Activated CD4-positive, alpha-beta T cell treated with anti-CD3 and anti-CD28 coated beads, Interleukin-2, amount 10 ng/mL, durations not matched to agents 7 days and 5 days (primary cell): ENCODE data around the gene PLXDC1. TPM values are rescaled to one million over a fixed set of nuclear protein-coding genes. Genes with fewer than 3 reads are reported as not detected.
"Not testable (repeated sequence)": the region's sequence is repeated elsewhere in the genome, so short reads cannot be mapped to it uniquely, and the experiment has no call there.

ENCODE experiments used
- CTCF ChIA-PET: fragments of 350-600 bp; sonication (Branson Sonifier 250); formaldehyde crosslinking; loops from one replicate; lab custom pipeline; 2021; ENCODE audit warnings: antibody characterized with exemption; lab: Charles Lee
- POLR2A ChIA-PET: fragments of 350-600 bp; sonication (Branson Sonifier 250); formaldehyde crosslinking; loops from one replicate; lab custom pipeline; 2021; ENCODE audit warnings: antibody characterized with exemption; lab: Charles Lee
- DNase-seq: peaks from one replicate; pipeline ENCODE4 v3.0.0-alpha.2; 2020
- H3K27ac Mint-ChIP-seq: one replicate; pipeline ENCODE4 v1.8.0; 2021; ENCODE audit warnings: mild to moderate bottlenecking, moderate library complexity, mixed read lengths
- H3K27me3 Mint-ChIP-seq: one replicate; pipeline ENCODE4 v1.8.0; 2021; ENCODE audit warnings: mixed read lengths
- H3K36me3 Mint-ChIP-seq: one replicate; pipeline ENCODE4 v1.8.0; 2021; ENCODE audit warnings: low read depth, mixed read lengths
- H3K4me1 Mint-ChIP-seq: one replicate; pipeline ENCODE4 v1.8.0; 2021; ENCODE audit warnings: mixed read lengths
- H3K4me3 Mint-ChIP-seq: one replicate; pipeline ENCODE4 v1.8.0; 2021; ENCODE audit warnings: mild to moderate bottlenecking, moderate library complexity, mixed read lengths
- H3K9me3 Mint-ChIP-seq: one replicate; pipeline ENCODE4 v1.8.0; 2021; ENCODE audit warnings: mixed read lengths
- total RNA-seq, 2 experiments: library from RNA; stranded (reverse); gene quantifications; one replicate each; pipeline ENCODE4 v1.2.3, GENCODE V29; 2021

Gene PLXDC1
- total RNA-seq, 2 experiments from 2014 or later = 6.0 to 6.3 TPM

DNA sequence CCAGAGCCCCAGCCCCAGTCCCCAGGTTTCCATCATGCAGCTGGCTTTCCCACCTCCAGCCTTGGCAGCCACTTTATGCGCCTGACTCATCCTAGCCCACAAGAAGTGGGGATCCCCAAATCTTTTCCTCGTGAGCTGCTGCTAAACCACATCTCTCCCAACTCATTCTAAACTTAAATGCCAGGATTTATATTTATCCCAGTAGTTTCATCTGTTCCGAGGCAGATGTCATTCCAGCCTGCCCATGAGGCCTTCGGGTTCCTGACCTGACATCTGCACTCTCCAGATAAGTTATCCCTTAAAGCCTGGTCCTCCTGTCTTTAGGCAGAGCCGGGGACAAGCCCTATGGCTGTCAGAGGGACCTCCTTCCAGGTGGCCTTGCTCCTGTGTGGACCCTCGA, 16.6 kb downstream of the PLXDC1 start:
- Mint-ChIP-seq H3K27ac (no peak overlapping the region), H3K27me3 (no peaks in the 10 kb centered on the region), H3K4me1 (no peaks in the 10 kb centered on the region), H3K4me3 (no peak overlapping the region), H3K9me3 (no peaks in the 10 kb centered on the region), H3K36me3 (no peaks in the 10 kb centered on the region)
- ChIA-PET POLR2A (no interaction called here), CTCF (no interaction called here)
- no peak for DNase-seq

DNA sequence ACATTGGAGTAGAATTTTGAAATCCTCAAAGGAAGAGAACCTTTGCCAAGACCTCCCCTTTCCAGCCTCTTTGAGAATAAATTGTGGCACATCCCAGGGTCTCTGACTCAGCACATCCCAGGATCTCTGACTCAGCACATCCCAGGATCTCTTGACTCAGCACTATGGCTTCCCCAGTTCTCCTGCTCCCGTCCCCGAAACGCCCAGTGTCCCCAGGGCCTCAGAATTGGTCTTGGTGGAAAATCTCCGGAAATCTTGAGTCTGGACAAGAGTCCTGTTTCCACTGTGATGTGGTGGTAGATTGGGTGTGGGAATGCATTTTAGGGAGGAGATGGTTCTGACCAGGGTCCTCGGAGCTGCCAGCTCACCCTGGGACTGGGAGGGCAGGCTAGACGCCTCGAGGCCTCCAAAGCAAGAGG, 19.2 kb downstream of the PLXDC1 start:
- Mint-ChIP-seq H3K27me3 (no peaks in the 10 kb centered on the region), H3K4me1 (no peaks in the 10 kb centered on the region), H3K27ac (no peak overlapping the region), H3K36me3 (no peaks in the 10 kb centered on the region), H3K4me3 (no peak overlapping the region), H3K9me3 (no peaks in the 10 kb centered on the region)
- no peak for DNase-seq
- ChIA-PET POLR2A (no interaction called here), CTCF (no interaction called here)

DNA sequence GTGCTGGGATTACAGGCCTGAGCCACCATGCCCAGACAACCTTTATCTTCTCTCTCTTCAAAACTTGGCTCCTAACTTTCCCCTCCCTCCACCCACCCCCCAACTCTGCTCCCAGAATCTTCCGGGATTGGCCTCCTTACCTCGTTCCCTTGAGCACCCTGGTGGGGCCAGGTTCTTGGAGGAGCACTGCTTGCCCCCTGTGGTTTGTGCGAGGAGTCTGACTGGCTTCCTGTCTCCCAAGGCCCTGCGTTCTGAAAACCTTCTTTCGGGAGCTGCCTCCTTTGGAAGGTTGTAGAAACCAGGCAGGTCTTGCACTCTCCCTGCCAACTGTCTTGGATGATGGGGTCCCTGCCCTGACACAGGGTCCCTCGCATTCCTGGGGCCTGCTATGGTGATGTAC, 19.8 kb downstream of the PLXDC1 start:
- DNase-seq = no peak
- no peaks in the 10 kb centered on the region for H3K36me3 Mint-ChIP-seq

DNA sequence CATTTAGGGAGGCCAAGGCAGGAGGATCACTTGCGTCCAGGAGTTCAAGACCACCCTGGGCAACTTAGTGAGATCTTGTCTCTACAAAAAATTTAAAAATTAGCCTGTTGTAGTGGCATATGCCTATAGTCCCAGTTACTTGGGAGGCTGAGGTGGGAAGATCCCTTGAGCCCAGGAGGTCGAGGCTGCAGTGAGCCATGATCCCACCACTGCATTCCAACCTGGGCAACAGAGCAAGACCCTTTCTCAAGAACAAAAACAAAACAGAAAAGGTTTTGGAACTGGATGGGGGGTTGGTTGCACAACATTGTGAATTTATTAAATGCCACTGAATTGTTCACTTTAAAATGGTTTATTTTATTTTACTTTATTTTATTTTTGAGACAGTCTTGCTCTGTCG, 21.2 kb downstream of the PLXDC1 start:
- no peak for DNase-seq
- no peaks in the 10 kb centered on the region for H3K27me3 Mint-ChIP-seq
- H3K9me3 Mint-ChIP-seq = no peaks in the 10 kb centered on the region
- no peaks in the 10 kb centered on the region for H3K4me1 Mint-ChIP-seq
- no peak overlapping the region for H3K27ac Mint-ChIP-seq
- H3K4me3 Mint-ChIP-seq = no peak overlapping the region
- POLR2A ChIA-PET = no interaction called here
- CTCF ChIA-PET = no interaction called here
- H3K36me3 Mint-ChIP-seq = no peaks in the 10 kb centered on the region

More for the DNA sequence above, 19.8 kb downstream of the PLXDC1 start:
- Mint-ChIP-seq H3K4me3 (no peak overlapping the region), H3K9me3 (no peaks in the 10 kb centered on the region), H3K4me1 (no peaks in the 10 kb centered on the region), H3K27me3 (no peaks in the 10 kb centered on the region), H3K27ac (no peak overlapping the region)
- ChIA-PET CTCF (no interaction called here), POLR2A (no interaction called here)

DNA sequence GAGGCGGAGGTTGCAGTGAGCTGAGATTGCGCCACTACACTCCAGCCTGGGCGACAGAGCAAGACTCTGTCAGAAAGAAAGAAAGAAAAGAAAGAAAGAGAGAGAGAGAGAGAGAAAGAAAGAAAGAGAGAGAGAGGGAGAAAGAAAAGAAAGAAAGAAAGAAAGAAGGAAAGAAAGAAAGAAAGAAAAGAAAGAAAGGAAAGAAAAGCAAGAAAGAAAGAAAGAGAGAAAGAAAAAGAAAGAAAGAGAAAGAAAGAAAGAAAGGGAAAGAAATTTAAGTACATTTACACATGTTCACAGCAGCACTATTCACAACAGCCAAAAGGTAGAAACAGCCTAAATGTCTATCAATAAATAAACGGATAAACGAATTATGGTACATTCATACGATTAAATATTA, 21.9 kb downstream of the PLXDC1 start:
- H3K4me1 Mint-ChIP-seq, POLR2A ChIA-PET, H3K9me3 Mint-ChIP-seq, CTCF ChIA-PET, DNase-seq, H3K4me3 Mint-ChIP-seq, H3K27me3 Mint-ChIP-seq, H3K36me3 Mint-ChIP-seq, H3K27ac Mint-ChIP-seq: not testable (repeated sequence)

DNA sequence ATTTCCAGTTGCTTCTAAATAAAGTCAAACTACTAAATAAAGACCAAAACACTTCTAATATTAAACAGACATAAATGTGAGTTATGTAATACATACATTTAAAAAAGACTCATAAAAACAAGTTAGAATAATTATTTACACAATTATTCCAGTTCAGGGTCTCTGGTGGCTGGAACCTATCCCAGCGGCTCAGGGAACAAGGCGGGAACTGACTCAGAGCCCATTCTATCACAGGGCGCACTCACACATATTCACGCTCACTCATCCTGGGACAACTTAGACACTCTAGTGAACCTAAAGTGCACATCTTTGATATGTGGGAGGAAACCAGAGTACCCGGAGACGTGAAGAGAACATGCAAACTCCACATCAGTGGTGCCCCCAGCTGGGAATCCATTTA, 25.0 kb downstream of the PLXDC1 start:
- Mint-ChIP-seq H3K27me3 (no peaks in the 10 kb centered on the region), H3K4me1 (no peaks in the 10 kb centered on the region), H3K4me3 (no peak overlapping the region), H3K27ac (no peak overlapping the region), H3K9me3 (no peaks in the 10 kb centered on the region), H3K36me3 (no peaks in the 10 kb centered on the region)
- no peak for DNase-seq
- POLR2A ChIA-PET = no interaction called here
- CTCF ChIA-PET = no interaction called here

DNA sequence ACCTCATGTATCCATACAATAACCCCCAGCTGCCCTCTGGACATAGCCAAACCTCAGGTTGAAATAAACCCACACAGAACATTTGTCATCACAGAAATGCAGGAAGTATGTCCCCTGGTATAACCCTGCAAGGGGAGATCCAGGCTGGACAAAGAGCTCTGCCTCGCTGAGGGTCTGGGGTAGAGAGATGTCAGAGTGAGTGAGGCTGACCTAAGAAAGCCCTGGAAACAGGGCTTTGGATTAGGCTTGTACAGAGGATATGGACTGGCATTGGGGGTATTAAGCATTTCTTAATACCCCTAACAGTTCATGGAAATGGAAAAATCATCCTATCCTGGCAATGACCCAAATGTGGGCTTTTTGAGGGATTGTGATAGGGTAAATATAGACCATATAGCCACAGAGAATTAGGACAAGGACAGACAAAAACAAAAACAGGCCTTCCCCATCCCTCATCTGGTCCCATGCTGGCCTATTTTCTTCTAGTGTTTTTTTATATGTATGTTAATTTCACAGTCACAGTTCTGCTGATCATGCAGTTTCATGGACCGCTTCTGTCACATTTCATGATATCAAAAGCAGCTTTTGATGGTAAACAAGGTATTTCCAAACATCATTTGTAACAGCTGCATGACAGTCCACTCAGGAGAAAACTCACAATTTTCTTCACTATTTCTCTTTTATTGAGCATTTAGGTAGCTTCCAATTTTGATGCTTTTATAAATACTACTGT, 26.1 kb downstream of the PLXDC1 start:
- Mint-ChIP-seq H3K4me1 (no peaks in the 10 kb centered on the region), H3K9me3 (no peaks in the 10 kb centered on the region), H3K36me3 (no peaks in the 10 kb centered on the region), H3K27me3 (no peaks in the 10 kb centered on the region), H3K4me3 (no peak overlapping the region), H3K27ac (no peak overlapping the region)
- ChIA-PET CTCF (interaction anchor here (0.5 to 1.8 kb wide), 3 partner anchors 13 to 351 kb away, joined by 3 to 6 read pairs (median 4); no protein-coding TSS in a partner anchor), POLR2A (no interaction called here)
- DNase-seq = no peak

DNA sequence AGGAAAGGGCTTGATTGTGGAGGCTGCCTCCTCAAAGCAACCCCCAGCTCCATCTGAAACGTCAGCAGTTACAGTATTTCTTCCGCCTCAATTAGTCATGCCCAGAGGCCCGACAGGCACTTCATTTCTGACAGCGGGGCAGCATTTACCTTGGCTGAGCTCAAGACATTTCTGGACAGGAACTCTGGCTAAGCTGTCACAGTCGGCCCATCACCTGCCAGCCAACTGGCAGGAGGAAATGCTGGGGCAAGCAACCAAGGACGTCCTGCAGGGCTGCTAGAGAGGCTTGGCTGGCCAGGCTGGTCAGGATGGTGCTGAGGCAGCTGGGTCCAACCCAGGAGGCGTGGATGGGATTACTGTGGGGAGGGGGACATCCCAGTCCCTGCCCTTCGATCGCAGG, 27.8 kb downstream of the PLXDC1 start:
- no peak for DNase-seq
- no peaks in the 10 kb centered on the region for H3K4me1 Mint-ChIP-seq
- no peak overlapping the region for H3K4me3 Mint-ChIP-seq
- no peaks in the 10 kb centered on the region for H3K9me3 Mint-ChIP-seq
- H3K36me3 Mint-ChIP-seq = no peaks in the 10 kb centered on the region
- no peaks in the 10 kb centered on the region for H3K27me3 Mint-ChIP-seq
- ChIA-PET POLR2A (no interaction called here), CTCF (interaction anchor here (0.6 to 1.2 kb wide), 3 partner anchors 51 to 220 kb away, joined by 3 to 4 read pairs (median 3); no protein-coding TSS in a partner anchor)
- H3K27ac Mint-ChIP-seq = no peak overlapping the region

DNA sequence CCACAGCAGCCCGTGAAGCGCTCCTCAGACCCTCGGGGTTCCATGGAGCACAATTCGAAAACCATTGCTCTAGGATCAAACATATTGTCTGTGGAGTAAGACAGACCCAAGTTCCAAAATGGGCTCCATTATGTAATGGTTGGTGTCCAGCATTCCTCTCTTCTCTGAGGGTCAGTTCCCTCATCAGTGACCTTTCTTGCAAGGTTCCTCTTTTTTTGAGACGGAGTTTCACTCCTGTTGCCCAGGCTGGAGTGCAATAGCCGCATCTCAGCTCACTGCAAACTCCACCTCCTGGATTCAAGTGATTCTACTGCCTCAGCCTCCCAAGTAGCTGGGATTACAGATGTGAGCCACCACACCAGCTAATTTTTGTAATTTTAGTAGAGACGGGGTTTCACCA, 28.4 kb downstream of the PLXDC1 start:
- H3K4me3 Mint-ChIP-seq = no peak overlapping the region
- CTCF ChIA-PET = interaction anchor here (1.2 kb wide), 1 partner anchor 52 kb away, joined by 3 read pairs; no protein-coding TSS in a partner anchor
- no peaks in the 10 kb centered on the region for H3K27me3 Mint-ChIP-seq

DNA sequence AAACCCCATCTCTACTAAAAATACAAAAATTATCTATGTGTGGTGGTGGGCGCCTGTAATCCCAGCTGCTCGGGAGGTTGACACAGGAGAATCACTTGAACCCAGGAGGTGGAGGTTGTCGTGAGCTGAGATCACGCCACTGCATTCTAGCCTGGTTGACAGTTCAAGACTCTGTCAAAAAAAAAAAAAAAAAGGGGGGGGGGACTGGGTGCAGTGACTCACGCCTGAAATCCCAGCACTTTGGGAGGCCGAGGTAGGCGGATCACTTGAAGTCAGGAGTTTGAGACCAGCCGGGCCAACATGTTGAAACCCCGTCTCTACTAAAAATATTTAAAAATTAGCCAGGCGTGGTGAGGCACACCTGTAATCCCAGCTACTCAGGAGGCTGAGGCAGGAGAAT, 29.5 kb downstream of the PLXDC1 start:
- H3K9me3 Mint-ChIP-seq, H3K4me1 Mint-ChIP-seq, H3K27me3 Mint-ChIP-seq, DNase-seq, H3K36me3 Mint-ChIP-seq, H3K4me3 Mint-ChIP-seq, POLR2A ChIA-PET, H3K27ac Mint-ChIP-seq: not testable (repeated sequence)
- CTCF ChIA-PET = interaction anchor here (0.6 to 1.7 kb wide), 2 partner anchors 22 to 232 kb away, joined by 3 to 4 read pairs; no protein-coding TSS in a partner anchor

More for the DNA sequence above, 28.4 kb downstream of the PLXDC1 start:
- Mint-ChIP-seq H3K9me3 (no peaks in the 10 kb centered on the region), H3K4me1 (peaks cover 1% of the 10 kb centered on the region), H3K27ac (no peak overlapping the region), H3K36me3 (no peaks in the 10 kb centered on the region)
- no peak for DNase-seq
- POLR2A ChIA-PET = no interaction called here

DNA sequence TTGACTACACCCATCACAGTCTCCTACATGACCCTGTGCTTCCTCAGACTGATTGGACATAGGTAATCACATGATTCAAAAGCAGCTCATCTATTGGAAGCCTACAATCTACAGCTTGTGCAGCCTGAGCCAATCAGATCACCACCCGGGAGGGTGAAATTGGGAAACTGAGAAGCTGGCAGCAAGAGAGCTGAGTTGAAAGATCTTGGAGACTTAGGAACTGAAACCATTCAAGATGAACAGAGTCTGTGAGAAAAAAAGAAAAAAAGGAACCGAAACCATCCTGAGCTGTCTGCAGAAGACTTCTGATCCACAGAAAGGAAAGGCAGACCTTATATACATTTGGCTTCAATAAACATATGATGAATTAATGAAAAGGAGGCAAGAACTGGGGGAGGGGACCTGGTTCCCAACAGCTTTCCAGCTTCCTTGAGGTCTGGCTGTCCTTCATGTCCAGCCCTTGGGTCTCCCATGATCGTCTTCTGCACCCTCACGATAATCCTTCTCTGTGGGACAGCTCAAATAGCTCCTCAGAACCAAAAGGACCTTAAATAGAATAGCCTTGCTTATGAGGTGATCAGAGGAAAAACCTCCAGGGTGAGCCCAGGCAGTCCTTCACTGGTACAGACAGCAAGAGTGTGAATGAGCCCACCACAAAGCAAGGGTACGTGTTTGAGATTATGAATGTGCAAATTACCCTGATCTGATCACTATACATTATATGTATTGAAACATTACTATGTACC, 32.6 kb downstream of the PLXDC1 start:
- CTCF ChIA-PET = interaction anchor here (0.5 to 0.9 kb wide), 5 partner anchors 34 to 846 kb away, joined by 3 to 4 read pairs (median 3); no protein-coding TSS in a partner anchor
- H3K4me3 Mint-ChIP-seq = no peak overlapping the region
- no peaks in the 10 kb centered on the region for H3K27me3 Mint-ChIP-seq
- DNase-seq = no peak
- no peaks in the 10 kb centered on the region for H3K36me3 Mint-ChIP-seq
- H3K27ac Mint-ChIP-seq = no peak overlapping the region
- H3K9me3 Mint-ChIP-seq = no peaks in the 10 kb centered on the region
- peaks cover 2% of the 10 kb centered on the region for H3K4me1 Mint-ChIP-seq
- POLR2A ChIA-PET = no interaction called here

DNA sequence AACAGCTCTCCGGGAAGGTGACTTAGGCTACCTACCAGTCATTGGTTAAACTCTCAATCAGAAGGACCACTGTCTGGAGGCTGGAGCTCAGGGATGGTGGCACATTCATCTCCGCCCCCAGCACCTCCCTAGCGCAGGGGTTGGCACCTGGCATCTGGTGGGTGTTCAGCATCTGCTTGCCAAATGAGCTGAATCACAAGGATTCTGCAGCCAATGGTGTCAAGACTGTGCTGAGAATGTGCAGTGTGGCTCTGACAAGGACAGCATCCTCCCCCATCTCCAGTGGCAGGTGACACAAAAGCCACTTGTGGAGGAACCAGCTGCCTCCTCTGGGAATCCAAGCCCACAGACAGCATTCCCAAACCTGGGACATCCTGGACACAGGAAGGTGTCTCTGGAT, 35.2 kb downstream of the PLXDC1 start:
- no peak for DNase-seq
- ChIA-PET CTCF (interaction anchor here (1.6 kb wide), 1 partner anchor 58 kb away, joined by 3 read pairs; no protein-coding TSS in a partner anchor), POLR2A (no interaction called here)
- H3K4me1 Mint-ChIP-seq = peaks cover 2% of the 10 kb centered on the region
- H3K27me3 Mint-ChIP-seq = no peaks in the 10 kb centered on the region
- no peaks in the 10 kb centered on the region for H3K36me3 Mint-ChIP-seq
- H3K4me3 Mint-ChIP-seq = no peak overlapping the region
- H3K9me3 Mint-ChIP-seq = no peaks in the 10 kb centered on the region
- no peak overlapping the region for H3K27ac Mint-ChIP-seq

DNA sequence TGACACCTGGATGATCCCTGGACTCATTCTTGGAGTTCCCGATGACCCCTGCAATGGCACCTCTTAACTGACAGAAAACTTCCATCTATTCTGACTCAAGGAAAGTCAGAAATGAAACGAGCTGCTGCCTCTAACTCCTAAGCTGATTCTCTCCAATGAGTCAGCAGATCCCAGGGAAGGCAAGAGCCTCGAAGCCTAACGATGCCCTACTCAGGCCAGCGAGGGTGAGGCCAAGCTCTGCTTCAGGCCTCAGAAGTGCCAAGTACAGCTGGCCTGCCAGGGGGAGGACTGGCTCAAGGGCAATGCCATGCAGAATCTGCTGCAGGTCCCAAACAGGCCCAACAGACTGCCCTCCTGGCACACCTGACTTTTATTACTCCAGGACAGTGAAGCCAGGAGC, 36.3 kb downstream of the PLXDC1 start:
- no peak for DNase-seq
- H3K4me1 Mint-ChIP-seq = peaks cover 2% of the 10 kb centered on the region
- no peak overlapping the region for H3K4me3 Mint-ChIP-seq
- no peak overlapping the region for H3K27ac Mint-ChIP-seq
- H3K36me3 Mint-ChIP-seq = no peaks in the 10 kb centered on the region
- ChIA-PET POLR2A (no interaction called here), CTCF (interaction anchor here (1.7 kb wide), 1 partner anchor 38 kb away, joined by 3 read pairs; no protein-coding TSS in a partner anchor)
- H3K9me3 Mint-ChIP-seq = no peaks in the 10 kb centered on the region
- no peaks in the 10 kb centered on the region for H3K27me3 Mint-ChIP-seq
